Measurements from ENCODE around the gene ACOT11.
"Not testable (repeated sequence)": the region's sequence is repeated elsewhere in the genome, so short reads cannot be mapped to it uniquely, and the experiment has no call there.

Gene ACOT11

GRCh38 chr1:54611621-54612020, 63.6 kb downstream of the ACOT11 start:
- DNase-seq = no peak

DNA sequence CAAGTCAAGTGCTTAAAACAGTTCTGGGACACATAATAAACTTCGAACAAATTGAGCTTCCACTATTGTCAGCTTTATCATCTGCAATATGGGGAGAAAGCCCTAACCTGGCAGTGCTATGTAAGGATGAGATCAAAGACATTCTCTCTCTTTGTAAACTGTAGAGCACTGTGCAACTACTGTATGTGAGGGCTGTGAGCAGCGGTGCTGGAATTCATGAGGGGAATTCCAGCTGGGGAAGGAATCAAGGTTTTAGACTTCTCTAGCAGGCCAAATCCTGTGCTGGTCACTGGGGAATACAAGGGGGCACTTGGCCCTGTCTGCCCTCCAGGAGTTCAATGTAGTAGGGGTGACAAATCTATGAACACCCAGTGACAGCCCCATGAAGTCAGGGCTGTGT, 66.0 kb downstream of the ACOT11 start:
- no peak for DNase-seq

DNA sequence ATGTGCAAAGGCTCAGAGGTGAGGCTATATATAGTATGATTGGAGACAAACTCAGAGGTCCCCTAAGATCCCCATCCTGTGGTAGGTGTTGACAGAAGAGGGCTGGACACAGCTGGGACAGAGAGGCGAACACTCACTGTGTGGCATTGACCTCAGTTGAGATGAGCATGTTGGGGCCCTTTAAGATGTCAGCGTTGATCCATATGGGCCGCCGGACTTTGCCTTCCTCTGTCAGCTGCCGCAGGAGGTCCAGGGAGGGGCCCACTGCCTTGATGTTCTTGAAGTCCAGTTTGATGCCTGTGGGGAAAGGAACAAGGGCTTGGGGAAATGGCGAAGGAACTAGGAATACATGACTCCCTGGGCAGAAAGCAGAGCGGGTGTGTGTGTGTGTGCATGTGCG, 66.5 kb downstream of the ACOT11 start:
- DNase-seq = no peak

- DNase-seq = no peak
These were observed 67.7 kb downstream of the ACOT11 start for GRCh38 chr1:54615531-54616279.

DNA sequence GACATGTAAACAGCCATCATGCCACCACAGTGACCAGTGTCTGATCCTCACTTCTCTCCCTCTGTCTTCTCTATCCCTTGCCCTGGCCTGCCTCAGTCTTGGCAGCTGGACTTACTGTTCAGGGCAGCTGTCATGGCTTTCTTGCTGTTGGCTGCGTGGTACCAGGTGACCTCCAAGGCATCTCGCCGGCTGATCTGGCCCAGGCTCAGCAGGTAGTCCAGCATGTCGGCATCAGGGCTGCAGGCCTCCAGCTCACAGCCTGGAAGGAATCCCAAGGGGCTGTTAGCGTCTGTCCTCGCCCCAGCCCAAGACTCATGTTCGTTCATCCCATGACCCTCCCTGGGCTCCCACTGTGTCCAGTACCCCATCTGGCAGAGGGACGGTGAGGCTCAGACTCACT, 71.7 kb downstream of the ACOT11 start:
- DNase-seq = no peak

DNA sequence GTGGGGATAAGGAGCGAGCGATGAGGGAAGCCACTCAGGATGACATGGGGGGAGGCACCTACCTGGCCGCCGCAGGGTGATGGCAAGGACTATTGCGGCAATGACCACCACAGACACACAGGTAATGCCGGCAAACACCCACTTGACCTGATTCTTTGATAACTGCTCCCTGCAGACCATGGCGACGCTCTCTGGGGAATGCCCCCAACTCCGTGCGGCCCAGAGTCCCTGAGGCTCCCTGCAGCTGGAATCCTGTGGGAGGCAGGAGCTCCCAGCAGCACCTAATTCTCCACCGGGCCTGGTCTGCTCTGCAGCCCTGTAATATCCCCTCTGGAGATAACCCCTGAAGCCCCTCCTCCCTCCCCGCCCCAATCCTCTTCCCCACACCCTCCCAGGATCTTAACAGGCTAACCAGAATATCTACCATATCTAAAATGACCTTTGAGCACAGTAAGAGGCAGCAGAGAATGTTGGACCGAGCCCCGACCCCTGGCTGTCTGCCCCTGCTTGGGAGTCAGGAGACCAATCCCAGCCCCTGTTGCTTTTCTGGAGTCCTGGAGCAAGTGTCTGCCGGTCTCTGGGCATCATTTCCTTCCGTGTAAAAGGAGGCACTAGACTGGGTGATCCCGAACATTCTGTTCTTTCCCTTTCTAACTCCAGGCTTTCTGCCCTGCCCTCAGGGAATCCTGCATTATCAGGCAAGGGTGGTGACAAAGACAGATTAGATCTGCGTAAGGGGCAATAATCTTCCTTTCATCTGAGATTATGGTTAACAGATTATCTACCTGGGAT, 75.4 kb downstream of the ACOT11 start, which contains the start of gene FAM151A:
Gene FAM151A, minus strand, starts transcription at position 310 of the 792 bp plus-strand sequence. Its CDS starts 130 bp downstream, at position 180.
- no peak for DNase-seq

- DNase-seq = no peak
These were observed 76.7 kb downstream of the ACOT11 start for GRCh38 chr1:54624466-54625464.

DNA sequence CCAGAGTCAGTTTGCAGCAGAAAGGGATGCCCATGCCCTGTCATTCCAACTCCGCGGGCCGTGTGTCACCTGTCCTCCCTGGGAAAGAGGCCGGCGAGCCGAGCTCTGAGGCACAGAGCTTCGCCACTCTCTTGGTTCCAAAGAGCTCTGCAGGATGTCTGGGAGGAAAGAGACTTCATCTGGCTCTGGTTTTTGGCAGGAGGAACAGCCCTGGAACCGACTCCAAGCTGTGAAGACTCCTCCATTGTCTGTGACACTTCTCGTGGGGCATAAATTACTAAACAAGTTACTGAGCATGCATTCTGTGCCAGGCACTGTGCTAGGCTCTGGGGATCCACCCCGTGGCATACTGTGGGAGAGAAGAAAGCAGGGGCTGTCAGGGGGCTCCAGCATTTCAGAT, 79.2 kb downstream of the ACOT11 start:
- no peak for DNase-seq

DNA sequence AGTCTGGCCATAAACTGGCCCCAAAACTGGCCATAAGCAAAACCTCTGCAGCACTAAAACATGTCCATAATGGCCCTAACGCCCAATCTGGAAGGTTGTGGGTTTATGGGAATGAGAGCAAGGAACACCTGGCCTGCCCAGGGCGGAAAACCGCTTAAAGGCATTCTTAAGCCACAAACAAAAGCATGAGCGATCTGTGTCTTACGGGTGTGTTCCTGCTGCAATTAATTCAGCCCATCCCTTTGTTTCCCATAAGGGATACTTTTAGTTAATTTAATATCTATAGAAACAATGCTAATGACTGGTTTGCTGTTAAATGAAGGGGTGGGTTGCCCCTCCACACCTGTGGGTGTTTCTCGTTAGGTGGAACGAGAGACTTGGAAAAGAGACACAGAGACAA, 87.8 kb downstream of the ACOT11 start:
- DNase-seq = not testable (repeated sequence)

- not testable (repeated sequence) for DNase-seq
These were observed 88.7 kb downstream of the ACOT11 start for GRCh38 chr1:54636461-54637446.

DNA sequence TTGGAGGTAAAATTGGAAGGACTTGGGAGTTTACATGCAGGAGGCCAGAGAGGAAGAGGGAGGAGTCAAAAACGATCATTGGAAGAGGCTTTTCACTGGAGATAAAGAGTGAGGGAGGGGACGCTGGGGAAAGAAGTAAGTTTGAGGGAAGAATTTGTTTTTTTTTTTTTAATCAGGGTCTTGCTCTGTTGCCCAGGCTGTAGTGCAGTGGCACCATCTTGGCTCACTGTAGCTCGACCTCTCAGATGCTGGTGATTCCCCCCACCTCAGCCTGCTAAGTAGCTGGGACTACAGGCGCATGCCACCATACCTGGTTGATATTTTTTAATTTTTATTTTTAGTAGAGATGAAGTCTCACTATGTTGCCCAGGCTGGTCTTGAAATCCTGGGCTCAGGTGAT, 92.3 kb downstream of the ACOT11 start:
- DNase-seq = no peak

DNA sequence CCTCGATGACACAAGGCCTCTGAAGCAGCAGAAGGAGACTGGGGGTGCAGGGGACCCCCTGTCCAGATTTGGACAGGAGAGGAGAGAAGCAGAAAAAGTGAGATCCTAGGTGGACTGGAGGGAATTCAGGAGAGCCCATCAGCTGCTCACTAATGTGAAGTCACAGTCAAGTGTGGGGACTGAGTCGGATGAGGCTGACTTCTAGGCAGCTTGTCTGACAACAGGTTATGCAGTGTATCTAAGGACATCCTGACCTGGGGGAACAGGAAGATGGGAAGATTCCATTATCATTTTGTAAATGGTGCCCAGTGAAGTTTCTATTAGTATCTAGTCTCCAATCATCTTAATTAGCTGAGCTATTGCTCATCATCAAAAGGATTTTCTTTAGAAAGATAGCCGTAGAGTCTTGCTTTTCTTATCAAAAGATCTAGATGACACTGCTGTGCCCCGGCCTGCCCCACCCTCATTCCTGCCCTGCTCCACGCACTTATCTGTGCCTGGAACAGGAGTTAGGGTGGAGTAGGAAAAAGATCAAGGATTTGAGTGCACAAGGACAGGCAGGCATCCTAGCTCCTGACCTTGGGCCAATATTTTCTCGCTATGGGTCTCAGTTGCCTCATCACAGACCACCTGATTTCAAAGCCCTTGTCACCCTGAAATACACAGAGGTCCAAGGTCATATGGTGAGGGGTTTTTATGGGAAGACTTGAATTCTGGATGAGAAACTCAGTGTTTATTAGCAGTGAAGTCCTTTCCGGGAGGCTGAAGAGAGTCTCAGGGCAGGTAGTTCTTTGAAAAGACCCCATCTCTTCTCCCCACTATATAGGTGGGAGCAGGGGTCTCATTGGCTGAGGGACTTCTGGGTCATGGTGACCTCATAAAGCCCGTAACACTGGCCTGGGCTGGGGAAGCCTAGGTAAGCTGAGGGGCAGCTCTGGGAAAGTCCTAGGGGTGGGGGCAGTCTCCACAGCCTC, 93.1 kb downstream of the ACOT11 start, which contains the start of gene MROH7:
Gene MROH7, plus strand, starts transcription at position 924 of the 974 bp plus-strand sequence. CDS start 11,141 bp downstream, outside the sequence.
- DNase-seq = no peak

- no peak for DNase-seq
These were observed 95.7 kb downstream of the ACOT11 start for GRCh38 chr1:54643736-54644135.

GRCh38 chr1:54645806-54646676, 98.0 kb downstream of the ACOT11 start:
- no peak for DNase-seq

DNA sequence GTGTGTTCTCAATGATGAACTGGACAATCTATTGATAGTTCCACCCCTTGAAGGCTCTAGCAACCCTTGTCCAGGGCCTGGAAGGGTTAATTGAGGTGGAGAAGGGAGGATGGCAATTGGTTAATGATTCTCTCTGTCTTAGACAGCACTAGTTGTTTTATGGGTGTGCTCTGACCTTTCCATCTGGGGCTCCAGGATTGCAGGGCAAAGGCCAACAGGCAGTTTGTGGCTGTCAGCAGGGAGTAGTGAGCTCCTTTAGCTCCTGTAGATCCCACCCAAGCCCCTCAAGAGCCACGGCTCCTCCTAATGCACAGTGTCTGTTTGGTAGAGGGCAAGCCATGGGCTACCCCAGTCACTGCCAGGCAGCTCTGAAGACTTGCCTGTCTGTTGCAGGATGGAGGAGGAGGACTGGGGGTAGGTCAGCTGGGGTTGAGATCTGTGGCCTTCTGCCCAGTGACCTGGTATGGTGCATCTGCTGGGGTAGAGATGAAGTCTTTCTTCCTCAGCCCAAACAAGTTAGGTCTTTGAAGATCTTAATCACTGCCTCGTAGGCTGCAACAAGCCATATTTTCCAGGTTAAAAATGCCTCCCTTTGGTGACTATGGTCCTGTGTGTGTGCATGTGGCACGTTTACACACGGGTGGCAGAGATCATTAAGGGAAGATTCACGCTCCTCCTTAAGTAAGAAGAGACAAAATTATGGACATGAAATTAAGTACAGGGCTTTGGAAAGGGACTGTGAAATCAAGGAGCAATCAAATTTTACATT, 101.3 kb downstream of the ACOT11 start:
- no peak for DNase-seq

DNA sequence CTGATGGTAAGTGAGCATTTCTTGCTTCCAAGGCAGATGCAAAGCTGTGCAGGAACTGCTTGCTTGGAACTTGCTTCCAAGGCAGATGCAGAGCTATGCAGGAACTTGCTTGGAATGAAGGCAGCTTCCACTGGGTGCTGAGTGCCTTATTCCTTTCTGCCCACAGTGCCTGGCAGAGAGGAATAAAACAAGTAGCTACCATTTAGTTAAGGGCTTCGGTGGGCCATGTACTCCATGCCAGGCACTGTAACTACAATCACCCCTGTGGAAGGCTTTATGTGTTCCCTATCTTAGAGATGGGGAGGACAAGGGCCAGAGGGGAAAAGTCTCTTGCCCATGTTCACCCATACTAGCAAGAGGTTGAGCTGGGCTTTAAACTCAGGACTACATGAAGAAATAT, 101.9 kb downstream of the ACOT11 start:
- DNase-seq = no peak

DNA sequence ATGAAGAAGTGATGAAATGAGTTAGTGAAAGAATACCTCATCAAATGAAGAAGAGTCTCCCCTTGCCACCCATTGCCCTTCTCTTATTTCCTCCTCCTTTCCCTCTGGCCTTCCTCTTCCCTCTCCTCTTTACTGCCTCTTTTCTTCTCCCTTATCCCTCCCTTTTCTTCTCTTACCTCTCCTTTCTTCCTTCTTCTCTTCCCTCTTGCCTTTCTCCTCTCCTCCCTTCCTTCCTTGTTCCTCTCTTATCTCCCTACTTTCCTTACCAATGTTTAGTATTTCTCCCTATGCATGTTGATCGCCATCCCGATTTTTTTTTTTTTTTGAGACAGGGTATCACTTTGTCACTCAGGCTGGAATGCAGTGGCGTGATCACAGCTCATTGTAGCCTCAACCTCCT, 102.4 kb downstream of the ACOT11 start:
- no peak for DNase-seq

GRCh38 chr1:54651608-54652007, 103.6 kb downstream of the ACOT11 start:
- DNase-seq = no peak

Measured in CD4-positive, alpha-beta T cell treated with Interleukin-12 subunit alpha and Interleukin-12 subunit beta, for 1 hour (primary cell).